Activated naive CD8-positive, alpha-beta T cell treated with anti-CD3 and anti-CD28 coated beads, Interleukin-2, amount 10 ng/mL, durations not matched to agents 7 days and 5 days (primary cell): ENCODE measurements around the gene REEP5. TPM values are rescaled to one million over a fixed set of nuclear protein-coding genes. Genes with fewer than 3 reads are reported as not detected.

Experiments used
- ATAC-seq: fragments of 150-1000 bp; cut with Tn5 transposase; one replicate; pipeline ENCODE4 v1.10.0; 2021; ENCODE audit warnings: low read depth, moderate library complexity
- POLR2A ChIA-PET: fragments of 350-600 bp; sonication (Branson Sonifier 250); formaldehyde crosslinking; loops from one replicate; lab custom pipeline; 2021; ENCODE audit warnings: antibody characterized with exemption; lab: Charles Lee
- DNase-seq: peaks from one replicate; pipeline ENCODE4 v3.0.0; 2021
- H3K27ac Mint-ChIP-seq: one replicate; pipeline ENCODE4 v1.8.0; 2022; ENCODE audit warnings: mild to moderate bottlenecking, mixed read lengths
- H3K27me3 Mint-ChIP-seq: one replicate; pipeline ENCODE4 v1.8.0; 2022; ENCODE audit warnings: mild to moderate bottlenecking, moderate library complexity, mixed read lengths
- H3K36me3 Mint-ChIP-seq: one replicate; pipeline ENCODE4 v1.8.0; 2021; ENCODE audit warnings: mild to moderate bottlenecking, mixed read lengths
- H3K4me1 Mint-ChIP-seq: one replicate; pipeline ENCODE4 v1.8.0; 2021; ENCODE audit warnings: mixed read lengths
- H3K4me3 Mint-ChIP-seq: one replicate; pipeline ENCODE4 v1.8.0; 2022; ENCODE audit warnings: mild to moderate bottlenecking, moderate library complexity, mixed read lengths
- H3K9me3 Mint-ChIP-seq: one replicate; pipeline ENCODE4 v1.8.0; 2021; ENCODE audit warnings: mixed read lengths
- total RNA-seq, 2 experiments: library from RNA; stranded (reverse); gene quantifications; one replicate each; pipeline ENCODE4 v1.2.3, GENCODE V29; 2021

The REEP5 gene
- total RNA-seq, 2 experiments from 2014 or later: 59.0 to 65.8 TPM

GRCh38 chr5:112846556-112846955 is 75.5 kb downstream of the REEP5 start:
- peaks cover 4% of the 10 kb centered on the region for H3K4me1 Mint-ChIP-seq
- no peak for ATAC-seq
- H3K36me3 Mint-ChIP-seq: peaks cover 9% of the 10 kb centered on the region
- H3K4me3 Mint-ChIP-seq: no peak overlapping the region
- no peaks in the 10 kb centered on the region for H3K9me3 Mint-ChIP-seq
- H3K27me3 Mint-ChIP-seq: peaks cover 7% of the 10 kb centered on the region
- no peak for DNase-seq
- POLR2A ChIA-PET: no interaction called here
- H3K27ac Mint-ChIP-seq: no peak overlapping the region

GRCh38 chr5:112844489-112844888 is 77.5 kb downstream of the REEP5 start:
- POLR2A ChIA-PET: interaction anchor here (0.5 kb wide), 1 partner anchor 64 kb away, joined by 4 read pairs; no protein-coding TSS in a partner anchor
- Mint-ChIP-seq H3K36me3 (peaks cover 9% of the 10 kb centered on the region), H3K9me3 (no peaks in the 10 kb centered on the region), H3K4me3 (no peak overlapping the region), H3K27ac (no peak overlapping the region), H3K27me3 (no peaks in the 10 kb centered on the region), H3K4me1 (peaks cover 4% of the 10 kb centered on the region)
- no peak for ATAC-seq
- DNase-seq: no peak

- Mint-ChIP-seq H3K27ac (no peak overlapping the region), H3K4me3 (no peak overlapping the region), H3K36me3 (peaks cover 22% of the 10 kb centered on the region), H3K9me3 (no peaks in the 10 kb centered on the region), H3K27me3 (no peaks in the 10 kb centered on the region), H3K4me1 (no peaks in the 10 kb centered on the region)
- ATAC-seq: no peak
- no peak for DNase-seq
- POLR2A ChIA-PET: no interaction called here
Measured at GRCh38 chr5:112833971-112834370, 88.1 kb downstream of the REEP5 start.

- Mint-ChIP-seq H3K27ac (no peak overlapping the region), H3K36me3 (peaks cover 11% of the 10 kb centered on the region)
Measured at GRCh38 chr5:112830378-112830777, 91.6 kb downstream of the REEP5 start.

More at GRCh38 chr5:112830378-112830777, 91.6 kb downstream of the REEP5 start:
- no peaks in the 10 kb centered on the region for H3K4me1 Mint-ChIP-seq
- ATAC-seq (no peak), DNase-seq (no peak)
- no peaks in the 10 kb centered on the region for H3K9me3 Mint-ChIP-seq
- H3K27me3 Mint-ChIP-seq: no peaks in the 10 kb centered on the region
- H3K4me3 Mint-ChIP-seq: no peak overlapping the region
- POLR2A ChIA-PET: no interaction called here

Other genes starting within 250 kb of the REEP5 start
- 10 to 100 TPM; 28.6 to 33.6 TPM for gene APC, start 184.3 kb downstream of the REEP5 start, total RNA-seq
- 10 to 100 TPM; 51.2 to 57.0 TPM for gene SRP19, start 60.9 kb downstream of the REEP5 start, total RNA-seq
- 100 to 1,000 TPM; 106 to 113 TPM for gene DCP2, start 54.6 kb upstream of the REEP5 start, total RNA-seq